IPS DF 4.7 (cell line): ENCODE measurements around the gene TMOD1.
"Not testable (repeated sequence)": the region's sequence is repeated elsewhere in the genome, so short reads cannot be mapped to it uniquely, and the experiment has no call there.

Experiments used
- DNase-seq: peaks from one replicate; pipeline ENCODE4 v3.0.0-alpha.2; 2013; ENCODE audit warnings: low spot score; ENCODE audit errors: extremely low read depth

TMOD1 gene

DNA sequence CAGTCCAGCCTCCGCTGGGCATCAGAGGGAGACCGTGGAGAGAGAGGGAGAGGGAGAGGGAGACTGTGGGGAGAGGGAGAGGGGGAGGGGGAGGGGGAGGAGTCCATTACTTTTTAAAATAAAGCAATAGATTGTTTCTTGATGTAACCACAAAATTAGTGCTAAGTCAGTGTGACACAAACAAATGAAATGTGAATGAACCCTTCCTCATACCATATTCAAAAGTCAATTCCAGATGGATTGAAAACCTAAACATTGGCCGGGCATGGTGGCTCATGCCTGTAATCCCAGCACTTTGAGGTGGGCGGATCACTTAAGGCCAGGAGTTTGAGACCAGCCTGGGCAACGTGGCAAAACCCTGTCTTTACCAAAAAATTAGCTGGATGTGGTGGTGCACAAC is 2.6 kb upstream of the TMOD1 start:
- DNase-seq: not testable (repeated sequence)

DNA sequence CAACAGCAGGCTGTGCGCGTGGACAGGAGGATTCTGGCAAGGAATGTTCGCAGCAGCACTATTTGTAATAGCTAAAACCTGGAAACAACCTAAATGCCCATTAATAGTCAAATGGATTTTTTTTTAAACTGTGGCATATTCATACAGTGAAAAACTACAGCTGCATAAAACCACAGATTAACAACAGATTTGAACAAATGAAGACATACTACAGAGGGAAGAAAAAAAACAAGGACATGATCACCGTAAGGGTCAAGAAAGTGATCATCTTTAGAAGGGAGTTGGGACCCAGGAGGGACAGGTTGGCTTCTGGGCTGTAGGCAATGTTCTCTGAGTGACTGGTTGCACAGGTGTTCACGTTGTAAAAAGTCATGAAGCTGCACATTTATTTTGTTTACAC is 1.2 kb upstream of the TMOD1 start:
- DNase-seq: no peak

- no peak for DNase-seq
Measured at GRCh38 chr9:97500765-97501176, 695 bp upstream of the TMOD1 start.

- DNase-seq: no peak
Measured at GRCh38 chr9:97501972-97502221, 431 bp downstream of the TMOD1 start.

DNA sequence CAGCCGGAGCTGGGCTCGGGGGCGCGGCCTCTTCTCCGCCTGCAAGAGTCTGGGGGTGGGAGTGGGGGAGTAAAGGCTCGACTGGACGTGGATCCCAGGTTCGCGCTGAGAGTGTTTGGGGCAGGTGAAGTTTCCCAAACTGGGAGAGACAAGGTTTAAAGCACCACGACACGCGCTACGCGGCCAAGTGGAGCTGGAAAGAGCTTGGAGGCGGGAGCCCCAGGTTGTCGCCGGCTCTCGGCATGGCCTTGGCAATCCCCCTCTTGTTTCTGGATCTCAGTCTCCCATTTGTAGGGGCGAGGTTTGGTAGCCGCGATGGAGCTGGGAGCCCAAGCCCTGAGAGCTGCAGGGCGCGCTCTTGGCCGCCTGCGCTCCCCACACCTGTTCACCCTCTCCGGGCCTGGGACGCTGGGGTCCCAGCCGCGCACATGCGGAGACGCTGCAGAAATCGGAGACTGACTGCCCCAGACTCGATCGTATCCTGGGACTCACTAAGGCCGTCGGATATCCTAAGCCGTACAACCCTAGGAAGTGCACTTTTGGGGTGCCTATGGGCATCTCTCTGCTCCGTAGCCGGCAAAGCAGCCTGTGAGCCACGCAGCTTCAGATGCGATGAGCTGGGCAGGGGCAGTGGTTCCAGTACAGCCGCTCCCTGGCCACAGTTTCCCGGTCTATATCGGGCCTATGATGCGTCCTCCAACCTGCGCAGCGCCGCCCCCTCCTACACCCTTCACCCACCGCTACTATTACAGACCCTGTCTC is 937 bp downstream of the TMOD1 start:
- DNase-seq: no peak

DNA sequence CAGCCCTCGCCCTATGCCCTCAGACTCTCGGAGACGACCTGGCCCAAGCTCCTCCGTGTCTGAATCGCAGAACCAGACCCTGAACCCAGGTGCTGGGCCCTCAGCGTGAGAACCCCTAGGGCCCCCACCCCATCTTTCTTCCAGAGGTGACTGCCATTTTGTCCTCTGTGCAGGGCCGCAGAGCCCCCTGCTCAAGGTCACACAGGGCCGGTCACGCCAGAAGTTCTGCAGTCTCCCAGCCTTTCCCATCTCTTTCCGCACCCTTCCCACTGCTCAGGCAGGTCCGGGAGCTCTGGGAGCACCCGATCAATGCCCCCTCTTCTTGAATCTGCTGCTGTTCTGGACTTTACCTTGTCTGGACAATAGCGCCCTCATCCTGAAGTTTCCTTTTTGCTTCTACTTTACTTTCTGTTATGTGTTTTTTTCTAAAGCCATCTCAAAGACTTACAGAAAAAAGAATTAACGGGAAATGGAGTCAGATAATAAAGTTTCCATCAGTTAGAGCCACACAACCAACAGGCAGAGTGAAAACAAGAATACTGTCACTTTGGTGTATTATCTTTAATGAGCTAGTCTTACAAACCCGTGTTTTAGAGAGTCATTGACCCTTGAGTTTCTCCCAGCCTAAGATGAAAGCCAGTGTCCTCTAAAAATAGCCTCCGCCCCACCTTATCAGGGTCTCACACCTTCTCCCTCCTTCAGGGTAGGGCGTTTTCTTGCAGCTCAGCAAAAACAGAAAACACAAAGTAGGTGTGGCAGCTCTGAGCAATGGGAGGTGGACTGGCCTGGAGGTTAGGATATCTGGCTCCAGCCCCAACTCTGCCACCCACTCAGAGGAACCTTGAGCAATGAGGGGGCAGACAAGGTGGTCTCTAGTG is 1.8 kb downstream of the TMOD1 start:
- no peak for DNase-seq

DNA sequence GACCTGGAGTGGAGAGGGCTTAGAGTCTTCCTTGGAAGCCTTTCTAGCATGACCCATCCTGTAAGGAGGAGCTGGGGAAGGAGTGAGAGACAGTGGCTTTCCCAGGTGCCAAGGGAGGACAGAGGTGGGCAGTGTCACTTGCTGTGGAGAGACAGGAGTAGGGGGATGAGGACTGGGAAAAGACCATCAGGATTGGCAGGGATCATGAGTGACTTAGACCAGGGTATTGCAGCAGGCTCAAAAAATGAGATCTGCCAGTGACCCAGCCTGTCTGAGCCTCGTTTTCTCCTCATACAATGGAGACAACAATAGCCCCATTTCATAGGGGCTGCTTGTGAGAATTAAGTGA is 2.4 kb downstream of the TMOD1 start:
- no peak for DNase-seq

DNA sequence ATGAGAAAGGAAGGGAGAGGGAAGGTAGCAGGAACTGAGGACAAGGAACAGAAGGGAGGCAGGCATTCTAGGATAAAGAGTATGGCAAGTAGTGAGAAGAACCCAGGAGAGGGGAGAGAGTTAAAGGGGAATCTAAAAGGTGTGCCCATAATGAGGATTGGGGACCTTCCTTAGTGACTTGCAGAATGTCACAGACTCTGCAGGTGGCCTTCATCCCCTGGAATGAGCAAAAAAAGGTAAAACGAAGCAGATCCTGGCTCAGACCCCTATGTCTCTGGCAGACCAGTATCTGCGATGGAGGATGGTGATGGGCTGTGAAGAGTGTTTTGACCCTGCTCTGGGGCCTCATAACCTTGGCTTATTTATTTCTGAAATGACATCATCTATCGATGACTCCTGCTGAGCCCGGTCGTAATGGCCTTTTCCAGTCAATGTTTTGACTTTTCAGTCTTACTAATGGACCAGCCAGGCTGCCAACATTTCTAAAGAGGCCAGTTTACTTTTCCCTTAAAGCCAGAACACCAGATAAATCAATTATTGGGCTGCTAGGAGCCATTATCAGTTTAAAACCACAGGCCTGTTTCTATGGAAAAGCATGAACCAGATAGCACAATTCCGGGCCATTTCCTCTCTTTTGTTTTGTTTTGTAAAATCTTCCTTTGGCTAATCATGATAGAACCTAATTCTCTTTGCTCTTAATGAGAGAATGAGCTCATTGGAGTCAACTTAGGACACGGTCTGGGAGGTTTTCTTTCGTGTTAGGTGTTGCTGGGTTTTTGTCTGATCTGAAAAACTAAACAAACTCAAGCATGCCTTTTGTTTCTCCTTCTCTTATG is 3.1 kb downstream of the TMOD1 start:
- no peak for DNase-seq

DNA sequence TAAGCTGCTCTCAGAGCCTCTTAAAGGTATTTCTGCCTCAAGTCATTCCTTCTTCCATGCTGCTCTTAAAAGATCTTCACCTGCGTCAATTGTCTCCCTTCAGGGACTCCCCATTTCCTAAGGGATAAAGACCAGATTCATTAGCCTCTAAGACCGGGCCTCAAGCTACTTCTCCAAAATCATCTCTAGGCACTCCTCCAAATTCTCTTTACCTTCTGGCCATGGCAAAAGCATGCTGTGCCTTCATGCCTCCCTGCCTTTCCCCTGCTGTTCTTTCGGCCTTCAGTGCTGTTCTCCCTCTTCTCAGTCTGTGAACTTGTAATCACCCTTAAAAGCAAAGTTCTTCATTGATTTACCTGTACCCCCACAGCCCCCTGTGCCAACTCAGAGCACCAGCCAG is 4.4 kb downstream of the TMOD1 start:
- DNase-seq: no peak

- DNase-seq: no peak
Measured at GRCh38 chr9:97506306-97506705, 4.8 kb downstream of the TMOD1 start.

DNA sequence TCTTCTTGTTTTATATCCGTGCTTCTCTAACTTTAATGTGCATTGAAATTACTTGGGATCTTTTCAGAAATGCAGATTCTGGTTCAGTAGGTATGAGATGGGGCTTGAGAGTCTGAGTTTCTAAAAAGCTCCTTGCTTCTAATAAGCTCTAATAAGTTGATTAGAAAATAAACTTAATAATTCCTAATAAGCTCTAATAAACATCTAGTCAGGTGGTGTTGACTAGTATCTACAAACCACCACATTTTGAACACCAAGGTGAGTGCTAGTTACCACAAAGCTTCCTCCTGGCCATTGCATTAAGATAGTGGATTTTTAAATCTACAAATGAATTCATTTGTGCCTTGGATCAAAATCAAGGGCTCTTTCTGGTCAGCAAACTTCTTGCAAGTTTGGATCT is 5.3 kb downstream of the TMOD1 start:
- DNase-seq: no peak

- no peak for DNase-seq
Measured at GRCh38 chr9:97507428-97507984, 6.0 kb downstream of the TMOD1 start.

GRCh38 chr9:97508852-97509251 is 7.4 kb downstream of the TMOD1 start:
- no peak for DNase-seq

GRCh38 chr9:97510797-97511654 is 9.6 kb downstream of the TMOD1 start:
- no peak for DNase-seq

- DNase-seq: no peak
Measured at GRCh38 chr9:97511655-97512427, 10.4 kb downstream of the TMOD1 start.

DNA sequence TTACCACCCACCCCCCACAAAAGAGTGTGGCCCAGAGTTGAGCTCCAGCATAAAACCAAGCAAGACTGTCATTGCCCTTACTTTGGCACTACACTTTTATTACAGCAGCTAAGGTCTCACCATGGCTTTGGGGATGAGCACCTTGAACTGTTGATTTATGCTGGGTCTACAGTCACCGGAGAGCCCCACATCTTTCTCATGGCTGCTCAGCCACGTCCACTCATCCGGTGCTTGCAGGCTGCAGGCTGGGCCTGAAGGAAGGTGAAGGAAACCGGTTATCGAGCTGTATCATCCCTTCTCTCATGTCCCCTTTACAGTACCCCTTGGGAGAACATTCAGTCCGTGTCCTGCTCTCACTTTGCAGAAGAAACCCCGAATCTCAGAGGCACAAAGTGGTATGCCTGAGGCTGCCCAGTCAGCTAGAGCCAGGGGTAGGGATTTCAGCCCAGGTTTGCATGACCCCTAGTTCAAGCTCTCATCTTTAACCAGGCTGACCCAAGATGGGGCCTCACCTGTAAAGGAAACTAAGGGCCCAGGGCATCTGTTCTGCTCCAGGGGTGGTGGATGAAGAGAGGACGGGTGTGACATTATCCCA is 11.6 kb downstream of the TMOD1 start:
- no peak for DNase-seq

GRCh38 chr9:97514531-97514930 is 13.1 kb downstream of the TMOD1 start:
- no peak for DNase-seq

DNA sequence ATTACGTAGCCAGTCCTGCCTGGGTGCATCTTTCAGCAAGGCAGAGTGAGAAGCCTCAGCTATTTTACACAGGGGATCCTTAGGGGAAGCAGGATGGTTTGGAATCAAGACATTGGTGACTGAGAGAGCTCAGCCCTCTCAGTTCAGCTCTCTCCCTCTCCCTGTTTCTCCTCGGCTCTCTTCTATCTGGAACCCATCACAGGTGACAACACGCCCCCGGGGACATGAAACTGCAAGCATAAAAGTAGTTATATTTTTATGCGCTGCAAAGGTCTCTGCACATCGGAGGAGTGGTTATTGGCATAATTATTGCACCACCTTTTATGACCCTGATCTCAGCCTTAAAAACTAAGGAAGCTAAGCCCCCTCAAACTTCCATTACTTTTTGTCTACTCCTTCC is 14.2 kb downstream of the TMOD1 start:
- DNase-seq: no peak

- no peak for DNase-seq
Measured at GRCh38 chr9:97516111-97516510, 14.6 kb downstream of the TMOD1 start.
